Pons (tissue), 1 donor: ENCODE measurements around the gene NOX4.
"Not testable (repeated sequence)": the region's sequence is repeated elsewhere in the genome, so short reads cannot be mapped to it uniquely, and the experiment has no call there.

Source experiments
- DNase-seq: peaks from one replicate; pipeline ENCODE4 v3.0.0-alpha.2; 2016; ENCODE audit warnings: low spot score

The NOX4 gene

DNA sequence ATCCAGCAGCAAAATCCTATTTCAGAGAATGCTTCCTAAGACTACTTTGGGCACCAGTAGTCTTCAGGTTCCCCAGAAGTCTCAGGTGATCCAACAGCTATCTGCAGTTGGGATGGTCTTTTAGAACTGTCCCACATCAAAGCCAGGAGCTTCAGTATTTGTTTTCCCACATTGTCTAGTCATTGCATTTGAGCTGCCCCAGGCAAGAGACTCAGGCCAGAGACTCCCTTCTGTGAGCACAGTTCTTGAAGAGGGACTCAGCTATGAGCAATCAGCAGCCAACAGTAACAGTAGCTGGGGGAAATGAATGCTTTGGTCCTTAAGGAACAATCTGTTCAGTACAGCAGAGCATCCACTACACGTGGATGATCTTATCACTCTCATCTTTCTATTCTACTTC is 188.1 kb downstream of the NOX4 start:
- not testable (repeated sequence) for DNase-seq

DNA sequence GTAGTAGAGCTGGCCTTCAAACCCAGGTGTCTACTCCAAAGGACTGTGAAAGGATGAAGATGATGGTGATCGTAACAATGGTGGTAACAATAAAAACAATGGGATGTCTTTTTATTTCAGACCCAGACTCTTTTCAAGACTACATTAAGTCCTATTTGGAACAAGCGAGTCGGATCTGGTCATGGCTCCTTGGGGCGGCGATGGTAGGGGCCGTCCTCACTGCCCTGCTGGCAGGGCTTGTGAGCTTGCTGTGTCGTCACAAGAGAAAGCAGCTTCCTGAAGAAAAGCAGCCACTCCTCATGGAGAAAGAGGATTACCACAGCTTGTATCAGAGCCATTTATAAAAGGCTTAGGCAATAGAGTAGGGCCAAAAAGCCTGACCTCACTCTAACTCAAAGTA is 196.2 kb downstream of the NOX4 start:
- DNase-seq = not testable (repeated sequence)

DNA sequence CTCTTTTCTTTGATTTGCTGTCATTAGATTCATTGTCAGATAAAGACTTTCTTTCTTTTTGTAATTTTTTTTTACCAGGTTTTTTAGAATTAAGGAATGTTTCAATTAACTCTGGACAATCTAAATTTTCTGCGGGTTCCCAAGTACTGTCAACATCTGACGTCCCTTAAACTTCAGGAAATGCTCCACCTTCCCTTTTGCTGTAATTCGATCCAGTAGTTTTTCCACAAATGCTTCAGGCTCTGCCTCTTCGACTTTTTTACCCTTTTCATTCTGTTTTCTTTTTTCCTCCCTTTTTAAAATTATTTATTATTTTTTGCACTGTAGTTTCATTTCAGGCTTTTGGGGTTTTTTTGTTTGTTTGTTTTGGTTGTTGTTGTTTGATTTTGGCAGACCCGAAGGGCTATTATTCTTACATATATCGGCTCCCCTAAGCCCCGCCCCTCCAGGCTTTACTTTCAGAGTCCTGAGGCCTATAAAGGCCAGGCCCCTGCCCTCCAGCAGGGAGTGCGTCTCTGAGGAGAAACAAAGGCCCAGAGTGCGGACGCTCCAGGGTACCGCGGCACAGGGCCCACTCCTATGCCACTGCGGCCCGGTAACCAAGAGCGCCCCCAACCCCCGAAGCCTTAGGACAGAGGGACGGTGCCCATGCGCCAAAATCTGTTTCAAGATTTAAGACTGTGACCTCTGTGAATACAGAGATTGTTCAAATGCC is 197.1 kb downstream of the NOX4 start:
- no peak for DNase-seq

DNA sequence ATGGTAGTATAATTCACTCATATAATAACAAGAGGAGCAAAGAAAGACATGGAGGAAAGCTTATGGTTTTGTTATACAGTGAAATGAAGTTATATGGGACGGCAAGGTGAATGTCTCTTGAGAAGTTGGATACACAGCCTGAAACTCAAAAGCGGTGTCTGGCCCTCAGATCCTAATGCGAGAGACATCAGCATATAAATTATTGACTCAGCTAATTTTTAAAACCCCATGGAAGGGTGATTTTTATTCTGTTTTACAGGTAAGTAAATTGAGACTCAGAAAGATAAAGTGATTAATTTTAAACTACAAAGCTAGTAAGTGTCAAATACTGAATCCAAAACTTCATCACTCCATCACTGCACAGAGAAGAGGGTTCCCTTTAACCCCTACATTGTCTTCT is 203.2 kb downstream of the NOX4 start:
- DNase-seq = not testable (repeated sequence)

DNA sequence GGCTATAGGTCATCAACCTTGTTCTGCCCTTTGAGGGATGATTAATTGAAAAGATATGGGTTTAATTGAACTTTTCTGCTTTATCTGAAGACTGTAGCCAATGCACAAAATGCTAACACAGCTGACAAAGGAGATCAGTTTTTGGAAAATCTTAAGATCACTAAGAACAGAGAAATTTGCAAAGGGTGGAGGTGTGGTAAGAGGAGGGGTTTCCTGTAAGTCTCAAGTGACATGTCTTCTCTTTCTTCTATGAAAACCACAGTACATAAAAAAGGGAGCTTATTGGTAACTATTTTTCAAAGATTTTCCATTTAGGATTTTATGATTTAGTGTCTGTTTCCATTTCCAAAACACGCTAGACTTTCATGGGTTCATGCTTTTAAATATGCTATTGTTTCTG is 204.6 kb downstream of the NOX4 start:
- not testable (repeated sequence) for DNase-seq

DNA sequence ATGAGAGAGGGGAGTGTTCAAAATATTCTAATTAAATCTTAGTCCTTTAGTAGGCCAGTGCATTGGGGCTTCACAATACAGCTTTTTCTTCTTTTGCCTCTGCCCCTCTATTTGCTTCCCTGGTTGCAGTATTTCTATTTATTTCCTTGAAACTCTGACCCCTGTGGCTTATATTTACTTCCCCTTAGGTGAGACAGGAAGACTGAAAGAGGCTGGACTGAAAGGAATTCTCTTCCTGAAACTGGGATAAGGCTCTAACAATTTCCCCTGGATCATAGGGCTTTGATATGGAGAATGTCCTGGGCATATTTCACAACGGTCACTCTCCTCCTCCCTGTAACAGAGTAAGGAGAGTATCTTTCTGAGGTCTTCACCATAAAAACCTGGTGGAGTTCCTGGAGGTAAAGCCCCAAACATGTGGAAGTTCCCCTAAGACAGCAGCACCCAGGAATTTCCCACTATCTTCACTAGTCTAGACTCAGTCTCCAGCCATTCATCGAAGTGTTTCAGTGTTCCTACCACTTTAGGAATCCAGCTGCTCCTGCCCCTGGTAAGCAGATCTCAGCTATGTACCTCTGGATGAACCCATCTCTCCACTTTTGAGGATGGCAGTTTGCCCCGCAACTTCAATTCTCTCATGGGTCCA is 210.0 kb downstream of the NOX4 start:
- DNase-seq = not testable (repeated sequence)

DNA sequence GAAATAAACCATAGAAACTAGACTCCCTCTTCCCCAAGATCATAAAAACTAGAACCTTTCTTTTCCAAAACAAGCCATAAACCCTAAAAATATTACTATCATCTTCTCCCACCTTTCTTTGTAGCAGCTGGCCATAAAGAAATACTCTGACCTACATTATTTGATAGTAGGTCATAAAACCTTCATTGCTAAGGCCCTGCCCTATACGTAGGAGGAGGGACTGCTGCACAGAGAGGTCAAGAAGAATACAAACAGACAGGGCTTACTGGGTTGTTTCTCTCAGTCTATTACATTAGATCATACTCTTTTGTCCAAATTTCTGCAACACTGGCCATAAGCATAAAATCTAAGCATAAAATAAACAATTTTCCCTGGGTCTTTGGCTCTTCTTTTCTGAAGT is 212.0 kb downstream of the NOX4 start:
- DNase-seq = no peak

DNA sequence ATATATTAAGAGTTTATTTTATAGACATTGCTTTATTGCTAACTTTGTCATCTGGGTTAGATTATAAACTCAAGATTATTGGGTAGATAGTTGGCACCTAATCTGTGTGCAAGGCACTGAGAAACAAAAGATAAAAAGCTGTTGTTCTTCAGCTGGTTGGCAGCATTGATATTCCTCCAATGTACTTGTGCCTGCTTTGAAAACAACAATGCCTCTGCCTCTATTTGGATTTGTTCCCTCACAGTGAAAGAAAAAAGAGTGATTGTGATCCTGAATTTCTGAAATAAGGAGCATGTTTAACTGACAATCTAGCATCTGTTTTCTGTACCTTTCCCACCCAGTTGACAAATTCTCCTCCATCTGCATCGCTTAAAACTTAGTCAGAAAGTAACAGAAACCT is 215.2 kb downstream of the NOX4 start:
- DNase-seq = peak; percentile 96
